AML-193 (cell line): ENCODE data around the gene ACSL3.
A peak's percentile ranks its signal among the peaks of the same experiment; 100 is the strongest.
"Not testable (repeated sequence)": the region's sequence is repeated elsewhere in the genome, so short reads cannot be mapped to it uniquely, and the experiment has no call there.

Experiments
- DNase-seq, 2 experiments: peaks; one replicate each; lab custom pipeline; 2025; lab: John Stamatoyannopoulos, UW

Gene ACSL3

GRCh38 chr2:222851956-222852617 lies 8.7 kb upstream of the ACSL3 start:
- no peak for DNase-seq

GRCh38 chr2:222854773-222855700 lies 5.8 kb upstream of the ACSL3 start:
- DNase-seq, result no peak

DNA sequence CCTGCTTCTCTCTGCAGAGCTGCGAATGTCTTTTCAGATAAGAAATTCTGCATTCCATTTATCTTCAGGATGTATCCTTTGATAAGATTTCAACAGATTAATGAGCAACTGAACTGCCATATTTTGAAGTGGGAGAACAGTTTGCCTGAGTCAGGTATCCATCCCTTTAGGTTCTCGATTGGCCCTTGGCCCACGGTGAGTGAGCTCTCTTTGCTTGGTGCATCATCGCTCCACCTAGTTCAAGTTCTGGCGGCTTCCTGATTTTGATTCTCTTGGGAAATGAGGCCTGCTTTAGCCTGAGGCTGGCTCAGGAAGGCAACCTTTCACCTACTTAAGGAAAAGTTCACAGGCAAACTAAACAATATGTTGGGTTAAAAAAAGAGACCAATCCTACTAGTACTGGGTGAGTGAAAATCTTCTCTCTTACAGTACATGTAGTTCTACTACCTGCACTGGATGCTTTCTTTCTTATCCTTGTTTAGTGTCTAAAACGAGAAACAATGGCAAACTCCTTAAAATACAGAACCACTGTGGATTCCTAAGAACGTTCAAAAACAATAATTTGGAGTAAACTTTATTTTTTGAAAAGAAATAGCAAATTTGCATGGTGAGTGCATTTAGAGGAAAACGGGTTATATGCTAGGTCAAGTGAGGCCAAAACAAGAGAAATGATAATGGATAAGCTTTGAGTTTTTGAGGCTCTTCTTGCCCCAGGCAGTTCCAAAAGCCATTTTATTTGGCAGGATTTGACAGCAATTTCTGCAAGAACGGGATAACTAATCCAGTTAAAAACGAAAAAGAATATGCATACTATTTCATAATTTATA lies 837 bp upstream of the ACSL3 start:
- peak in 1 of 2 experiments; percentile 24 for DNase-seq

DNA sequence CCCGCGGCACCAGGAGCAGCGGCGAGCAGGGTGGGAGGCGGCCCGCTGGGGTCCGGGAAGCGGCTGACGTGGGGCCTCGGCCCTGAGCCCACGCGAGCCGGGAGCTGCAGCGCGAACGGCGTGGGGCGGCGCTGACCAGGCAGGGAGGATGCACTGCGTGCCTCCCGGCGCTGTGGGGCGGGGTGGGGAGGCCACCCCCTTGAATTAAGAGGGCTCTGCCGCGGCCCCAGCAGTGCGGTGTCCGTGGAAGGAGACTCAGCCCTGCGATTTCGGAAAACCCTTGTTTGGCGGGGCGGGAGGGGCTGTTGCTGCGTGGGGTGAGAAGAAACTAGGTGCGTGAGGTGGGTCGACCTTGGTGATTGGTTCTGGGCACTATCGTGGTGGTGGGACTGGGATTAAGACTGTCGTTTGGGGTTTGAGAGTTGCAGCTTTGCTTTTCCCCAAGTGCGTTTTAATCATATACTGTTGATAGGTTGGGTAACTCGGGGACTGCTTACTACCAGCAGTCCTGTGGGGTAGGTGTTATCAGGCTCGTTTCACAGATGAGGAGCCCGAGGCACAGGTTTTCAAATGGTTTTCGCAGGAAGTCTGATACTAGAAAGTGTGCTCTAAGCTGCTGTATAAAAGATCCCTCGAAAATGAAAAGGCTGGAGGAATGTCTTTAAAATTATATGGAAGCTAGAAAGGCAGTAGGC lies 722 bp downstream of the ACSL3 start:
- peak in 1 of 2 experiments; percentile 21 for DNase-seq

DNA sequence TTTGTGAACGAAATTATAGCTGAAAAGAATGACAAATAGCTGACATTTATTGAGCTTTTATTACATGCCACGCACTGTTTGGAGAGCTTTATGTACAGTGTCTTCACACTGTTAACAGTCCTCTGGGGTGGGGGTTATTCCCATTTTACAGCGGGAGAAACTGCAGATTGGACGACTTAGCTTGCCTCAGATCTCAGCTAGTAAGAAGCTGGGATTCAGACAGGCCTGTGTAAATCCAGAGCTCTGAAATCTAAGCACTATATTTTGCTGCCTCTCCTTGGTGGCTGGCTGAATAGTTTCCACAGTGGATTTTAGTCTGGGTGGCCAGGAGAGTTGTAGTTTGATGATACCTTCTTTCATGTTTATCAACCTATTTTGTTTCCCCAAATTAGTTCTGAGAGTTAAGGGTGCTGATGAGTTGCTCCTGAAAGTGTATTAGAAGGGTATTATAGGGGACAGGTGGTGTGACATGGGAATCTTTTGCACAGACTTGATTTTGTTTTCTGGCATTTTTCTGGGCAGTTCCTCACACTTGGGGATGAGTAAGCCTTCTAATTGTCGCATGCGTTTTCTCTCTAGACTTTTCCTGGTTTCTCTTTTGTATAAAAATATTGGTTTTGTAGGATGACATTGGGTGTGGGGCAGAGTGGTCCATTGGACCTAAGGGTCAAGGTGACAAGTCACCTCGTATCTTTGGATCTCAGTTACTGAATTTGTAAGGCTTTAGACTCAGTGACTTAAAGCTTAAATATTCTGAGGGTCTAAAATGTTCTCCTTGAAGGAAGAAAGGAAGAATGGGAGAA lies 1.5 kb downstream of the ACSL3 start:
- DNase-seq, result peak in 1 of 2 experiments; percentile 12

DNA sequence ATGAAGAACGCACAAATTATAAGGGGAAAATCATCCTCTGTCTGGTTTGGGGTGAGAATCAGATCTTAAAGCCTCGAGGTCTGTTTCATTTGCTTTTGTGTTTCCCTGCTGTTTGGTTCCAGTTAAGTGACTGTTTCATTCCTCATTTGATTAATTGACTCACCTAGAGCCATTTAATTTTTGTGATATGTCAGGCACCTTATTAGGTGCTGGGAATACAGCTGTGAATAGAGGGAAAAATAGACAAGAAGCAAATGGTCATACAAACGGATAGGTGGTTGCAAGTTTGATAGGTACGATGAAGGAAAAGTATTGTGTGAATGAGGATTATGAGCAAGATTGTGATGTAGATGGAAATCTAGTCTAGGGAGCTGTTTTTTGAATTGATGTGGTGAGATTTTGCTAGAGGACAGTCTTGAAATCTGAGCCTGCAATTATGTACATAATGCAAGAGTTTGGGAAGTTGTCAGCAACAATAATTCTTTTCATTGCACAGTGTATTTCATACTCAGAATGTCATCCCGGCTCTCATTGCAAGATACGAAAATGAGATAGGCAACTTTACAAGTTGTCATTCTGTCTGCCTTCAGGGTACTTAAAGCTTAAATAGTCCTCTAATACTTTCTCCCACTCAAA lies 2.2 kb downstream of the ACSL3 start:
- no peak for DNase-seq

- DNase-seq, result peak; percentile 12 to 14
Observed at GRCh38 chr2:222864296-222864695, 3.5 kb downstream of the ACSL3 start.

DNA sequence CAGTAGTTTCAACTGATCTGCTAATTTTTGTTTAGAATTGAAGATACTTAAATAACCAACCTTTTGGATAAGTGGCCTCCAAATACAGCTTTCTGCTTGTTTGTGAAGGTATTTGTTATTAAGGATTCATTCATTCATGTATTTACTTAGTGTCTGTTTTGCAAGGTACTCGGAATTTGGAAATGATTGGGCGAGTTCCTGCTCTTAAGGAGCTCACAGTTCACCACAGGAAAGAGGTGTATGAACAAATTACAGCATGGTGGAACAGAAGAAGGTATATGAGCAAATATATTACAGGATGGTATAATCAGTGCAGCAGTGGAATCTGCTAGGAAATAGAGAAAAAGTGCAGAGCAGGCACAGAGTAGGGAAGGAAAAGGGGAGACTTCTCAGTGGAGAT lies 4.5 kb downstream of the ACSL3 start:
- peak in 1 of 2 experiments; percentile 2 for DNase-seq

DNA sequence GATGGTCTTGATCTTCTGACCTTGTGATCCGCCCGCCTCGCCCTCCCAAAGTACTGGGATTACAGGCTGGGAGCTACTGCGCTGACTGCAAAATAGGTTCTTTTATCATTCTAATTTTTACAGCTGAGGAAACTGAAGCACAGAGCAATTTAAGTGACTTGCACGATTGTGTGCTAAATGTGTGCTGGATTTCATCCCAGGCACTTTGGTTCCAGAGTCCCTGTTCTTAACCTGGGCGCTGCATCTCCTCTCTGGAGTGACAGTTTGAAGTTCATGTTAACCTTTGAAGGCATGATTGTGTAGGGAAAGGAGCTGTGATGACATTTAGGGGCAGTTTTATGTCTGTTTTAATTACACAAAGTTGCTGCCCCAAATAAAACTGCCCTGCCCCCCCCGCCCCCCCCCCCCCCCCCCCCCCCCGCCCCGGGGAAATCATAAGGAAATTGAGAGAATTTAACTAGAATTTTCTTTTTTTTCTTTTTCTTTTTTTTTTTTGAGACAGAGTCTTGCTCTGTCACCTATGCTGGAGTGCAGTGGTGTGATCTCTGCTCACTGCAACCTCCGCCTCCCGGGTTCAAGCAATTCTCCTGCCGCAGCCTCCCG lies 5.6 kb downstream of the ACSL3 start:
- DNase-seq, result no peak

DNA sequence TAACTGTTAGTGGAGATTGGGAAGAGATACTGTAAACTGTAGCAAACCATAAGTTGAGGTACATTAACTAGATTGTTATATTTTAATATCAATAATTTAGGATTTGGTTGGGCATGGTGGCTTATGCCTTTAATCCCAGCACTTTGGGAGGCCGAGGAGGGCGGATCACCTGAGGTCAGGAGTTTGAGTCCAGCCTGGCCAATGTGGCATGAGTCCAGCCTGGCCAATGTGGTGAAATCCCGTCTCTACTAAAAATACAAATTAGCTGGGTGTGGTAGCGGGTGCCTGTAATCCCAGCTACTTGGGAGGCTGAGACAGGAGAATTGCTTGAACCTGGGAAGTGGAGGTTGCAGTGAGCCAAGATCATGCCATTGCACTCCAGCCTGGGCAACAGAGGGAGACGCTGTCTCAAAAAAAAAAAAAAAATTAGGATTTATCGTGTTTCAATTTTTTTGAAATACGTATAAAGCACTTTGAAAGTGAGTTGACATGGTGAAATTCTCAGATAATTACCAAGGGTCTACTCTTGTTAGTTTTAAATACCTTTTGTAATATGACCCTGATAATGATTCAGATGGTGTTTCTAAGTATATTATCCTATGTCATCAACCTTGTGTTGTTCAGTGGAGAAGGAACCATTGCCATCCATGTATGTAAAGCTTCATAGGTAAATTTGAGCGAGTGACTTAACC lies 7.9 kb downstream of the ACSL3 start:
- DNase-seq, result not testable (repeated sequence)

DNA sequence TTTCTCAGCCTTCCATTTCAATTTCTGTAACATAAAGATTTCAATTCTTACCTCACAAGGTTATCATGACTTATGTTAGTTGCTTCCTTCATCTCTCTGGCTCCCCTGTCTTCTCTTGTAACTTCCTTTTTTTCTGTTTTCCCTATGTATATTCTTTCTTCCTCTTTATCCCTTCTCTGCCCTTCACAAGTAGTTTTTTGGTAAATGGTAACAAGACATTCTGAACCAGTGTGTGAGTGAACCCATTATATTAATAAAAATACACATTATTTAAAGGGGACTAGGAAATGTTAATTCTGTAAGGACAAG lies 8.4 kb downstream of the ACSL3 start:
- peak; percentile 78 to 80 for DNase-seq

GRCh38 chr2:222871291-222871690 lies 10.5 kb downstream of the ACSL3 start:
- DNase-seq, result no peak

- no peak for DNase-seq
Observed at GRCh38 chr2:222872551-222872950, 11.7 kb downstream of the ACSL3 start.

DNA sequence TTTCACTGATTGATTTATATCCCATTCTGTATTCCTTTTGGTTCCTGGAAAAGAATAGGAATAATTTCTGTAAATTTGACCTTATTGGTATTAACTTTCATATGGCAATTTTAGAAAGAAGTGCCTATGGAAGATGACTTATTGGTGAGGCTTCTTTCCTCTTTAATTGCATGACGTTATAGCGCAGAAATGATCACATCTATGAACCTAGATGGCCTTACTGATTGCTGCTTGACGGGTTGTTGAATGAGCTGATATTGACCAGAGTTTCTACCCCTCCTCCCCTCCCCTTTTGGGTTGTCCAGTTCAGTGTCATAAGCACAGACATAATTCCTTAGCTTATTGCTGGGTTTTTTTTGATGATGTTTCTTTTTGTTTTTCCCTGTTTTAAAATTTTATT lies 14.6 kb downstream of the ACSL3 start:
- no peak for DNase-seq

DNA sequence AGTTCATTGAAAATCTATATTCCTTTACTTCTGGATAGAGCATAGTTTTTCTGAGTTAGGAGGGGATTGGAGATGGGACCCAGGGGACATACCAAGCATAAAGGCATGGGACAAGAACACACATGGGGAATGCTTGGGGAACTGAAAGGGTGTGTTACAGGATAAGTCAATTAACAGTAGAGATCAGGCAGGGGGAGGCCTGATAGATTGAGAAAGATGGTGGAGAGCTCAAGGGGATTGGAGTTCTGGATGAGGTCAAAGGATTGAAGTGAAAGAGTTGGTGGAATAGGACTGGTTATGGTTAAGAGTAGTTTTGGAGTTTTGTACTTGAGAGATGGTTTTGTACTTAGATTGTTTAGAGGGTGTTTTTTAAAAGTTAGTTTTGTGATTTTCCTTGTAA lies 16.1 kb downstream of the ACSL3 start:
- DNase-seq, result no peak

DNA sequence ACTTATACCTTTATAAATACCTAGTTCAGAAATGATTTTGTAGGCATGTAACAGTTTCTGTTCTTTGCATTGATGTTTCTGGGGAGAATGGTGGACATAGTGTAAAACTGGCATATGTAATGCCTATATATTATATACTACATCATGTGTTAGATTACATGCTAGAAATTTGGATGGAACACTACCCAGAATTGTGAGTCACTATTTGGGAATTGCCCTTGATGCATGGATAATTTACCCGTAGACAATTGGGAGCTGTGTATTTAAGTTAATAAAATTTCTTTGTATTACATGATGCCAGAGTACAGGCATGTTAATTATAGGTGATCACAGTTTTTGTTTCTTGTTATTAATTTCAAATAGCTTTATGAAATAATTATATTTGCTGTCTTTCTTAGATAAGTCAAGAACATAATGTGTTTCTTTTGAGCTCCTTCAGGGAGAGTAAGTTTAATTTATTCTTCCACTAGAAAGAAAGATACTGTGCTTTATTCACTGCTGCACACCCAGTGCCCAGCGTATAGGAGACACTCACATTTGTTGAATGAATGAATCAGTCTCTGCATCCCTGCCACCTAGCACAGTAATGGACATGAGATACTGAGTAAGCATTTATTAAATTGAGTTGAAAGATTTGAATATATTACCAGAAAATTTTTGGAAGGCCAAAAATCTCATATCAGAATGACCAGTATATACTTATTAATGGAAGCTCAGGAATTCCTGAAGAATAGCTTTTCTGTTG lies 16.9 kb downstream of the ACSL3 start:
- DNase-seq, result no peak

DNA sequence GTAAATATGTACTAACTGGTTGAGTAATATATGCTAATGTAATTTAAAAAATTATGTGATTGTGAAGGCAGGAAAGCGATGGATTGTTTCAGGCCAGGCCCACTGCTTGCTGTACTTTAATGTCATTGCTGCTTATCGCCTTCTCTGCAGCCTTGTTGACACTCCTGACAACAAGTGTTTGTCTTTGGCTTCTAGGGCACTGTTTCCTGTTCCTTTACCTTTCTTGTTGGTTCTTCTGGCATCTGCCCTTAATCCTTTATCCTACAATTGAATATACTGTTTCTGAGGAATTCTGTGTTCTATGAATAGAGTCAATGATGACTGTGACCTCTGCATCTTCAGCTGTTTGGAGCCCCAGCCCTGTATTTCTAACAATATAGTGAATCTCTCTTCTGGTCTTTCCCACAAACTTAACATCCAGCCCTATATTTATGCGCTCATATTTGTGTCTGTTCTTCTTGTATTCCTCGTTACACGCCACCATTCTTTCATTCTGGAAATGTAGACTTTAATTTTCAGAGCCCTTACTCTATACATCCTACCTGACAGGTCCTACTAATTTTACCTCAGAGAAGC lies 17.6 kb downstream of the ACSL3 start:
- DNase-seq, result no peak

DNA sequence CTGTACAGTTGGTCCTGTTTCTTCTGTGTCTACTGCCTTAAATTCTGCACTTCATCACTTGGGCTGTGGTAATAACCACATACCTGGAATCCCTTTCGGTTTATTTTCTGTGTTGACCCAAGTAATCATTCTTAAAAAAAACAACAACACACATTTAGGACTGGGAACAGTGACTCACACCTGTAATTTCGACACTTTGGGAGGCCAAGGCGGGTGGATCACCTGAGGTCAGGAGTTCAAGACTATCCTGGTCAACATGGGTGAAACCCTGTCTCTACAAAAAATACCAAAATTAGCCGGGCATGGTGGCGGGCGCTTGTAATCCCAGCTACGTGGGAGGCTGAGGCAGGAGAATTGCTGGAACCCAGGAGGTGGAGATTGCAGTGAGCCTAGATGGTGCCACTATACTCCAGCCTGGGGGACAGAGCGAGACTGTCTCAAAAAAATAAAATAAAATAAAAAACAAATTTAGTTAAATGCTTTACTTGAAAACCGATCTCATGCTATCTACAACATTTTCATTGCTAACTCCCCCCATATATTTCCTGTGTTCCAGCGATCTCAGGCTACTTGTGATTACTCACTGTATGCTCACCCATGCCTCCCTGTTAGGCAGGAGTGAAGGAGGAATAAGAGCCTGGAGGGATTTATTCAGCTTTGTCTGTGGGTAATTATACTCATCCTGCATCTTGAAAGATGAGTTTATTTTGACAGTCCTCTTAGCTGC lies 18.2 kb downstream of the ACSL3 start:
- no peak for DNase-seq
